BJ (cell line): ENCODE results near the gene TANGO2. TPM values are rescaled to one million over a fixed set of nuclear protein-coding genes. Genes with fewer than 3 reads are reported as not detected.

Source experiments
- CTCF ChIA-PET: fragments of 350-600 bp; formaldehyde crosslinking; extraction: SDS; loops from one replicate; lab custom pipeline; 2021; ENCODE audit warnings: antibody characterized with exemption, inconsistent platforms; lab: Yijun Ruan, JAX
- POLR2A ChIA-PET: fragments of 300-600 bp; sonication (Branson Sonifier 250); formaldehyde crosslinking; extraction: SDS; loops from one replicate; lab custom pipeline; 2021; ENCODE audit warnings: antibody characterized with exemption; lab: Charles Lee
- DNase-seq: peaks from one replicate; pipeline ENCODE4 v3.0.0-alpha.2; 2011; ENCODE audit warnings: low read depth
- H3K27me3 ChIP-seq: 2 replicates; pipeline ENCODE4 v1.6.0; 2011; ENCODE audit warnings: low read length; ENCODE audit not compliant: control insufficient read depth, insufficient read depth
- H3K36me3 ChIP-seq: 2 replicates; pipeline ENCODE4 v1.5.1; 2011; ENCODE audit warnings: low read length; ENCODE audit not compliant: control insufficient read depth, insufficient read depth
- H3K4me3 ChIP-seq: 2 replicates; pipeline ENCODE4 v1.5.1; 2011; ENCODE audit warnings: low read depth, mild to moderate bottlenecking, control low read depth, low read length
- CTCF ChIP-seq: IDR thresholded peaks from 2 replicates; pipeline ENCODE4 v1.5.1; 2011; ENCODE audit warnings: low read depth, mild to moderate bottlenecking, control low read depth, inconsistent platforms, low read length, moderate library complexity; ENCODE audit not compliant: insufficient read depth
- polyA plus RNA-seq: library from polyadenylated mRNA; depleted of rRNA; stranded (reverse); fragments of >200 nt; gene quantifications from 2 replicates; pipeline ENCODE4 v1.2.3, GENCODE V29; 2011

The TANGO2 gene
- polyA plus RNA-seq, 1 experiment: 51.7 TPM

DNA sequence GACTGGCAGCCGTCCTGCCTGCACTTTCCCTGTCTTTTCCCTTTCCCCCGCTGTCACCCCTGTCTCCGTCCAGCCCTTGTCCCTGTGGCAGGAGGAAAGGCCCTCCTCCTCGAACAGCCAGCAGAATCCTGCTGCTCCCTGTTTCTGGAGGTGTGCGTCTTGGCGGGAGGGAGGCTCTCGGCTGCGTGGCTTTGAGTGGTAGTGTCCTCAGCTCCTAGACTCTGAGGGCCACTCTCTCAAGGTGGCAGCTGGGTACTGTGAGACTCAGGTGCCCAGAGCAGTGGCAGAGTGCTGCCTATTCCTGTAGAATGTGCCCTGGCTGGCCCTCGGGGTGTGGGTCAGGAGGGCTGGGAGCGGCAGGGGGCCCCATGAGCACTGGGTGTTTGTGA, 85.9 kb downstream of the TANGO2 start:
- POLR2A ChIA-PET: no interaction called here
- no peak for TF ChIP-seq CTCF
- peaks cover 53% of the 10 kb centered on the region for H3K36me3 ChIP-seq
- H3K4me3 ChIP-seq: no peak overlapping the region
- CTCF ChIA-PET: interaction anchor here (1.6 kb wide), 1 partner anchor 10 kb away, joined by 4 read pairs; no protein-coding TSS in a partner anchor
- no peak for DNase-seq
- H3K27me3 ChIP-seq: no peaks in the 10 kb centered on the region

DNA sequence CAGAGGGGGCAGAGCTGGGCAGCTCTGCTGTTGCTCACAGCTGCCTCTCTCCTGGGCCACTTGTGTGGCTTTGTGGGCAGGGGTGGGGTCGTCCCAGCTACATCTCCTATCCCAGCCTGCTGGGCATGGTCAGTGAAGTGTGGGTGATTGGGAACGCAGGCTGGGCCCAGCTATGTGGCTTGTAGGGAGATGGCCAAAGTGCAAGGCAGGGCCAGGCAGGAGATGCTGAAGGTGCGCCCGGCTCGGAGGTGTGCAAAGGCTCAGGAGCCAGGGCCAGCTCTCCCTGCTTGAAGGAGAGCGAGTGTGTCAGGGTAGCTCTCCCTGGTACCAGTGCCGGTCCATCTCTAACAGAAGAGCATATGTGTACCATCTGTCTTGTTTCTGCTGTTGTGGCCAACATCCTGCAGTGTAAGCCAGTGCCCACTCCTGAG, 86.6 kb downstream of the TANGO2 start:
- DNase-seq: no peak
- H3K36me3 ChIP-seq: peaks cover 56% of the 10 kb centered on the region
- no peak for TF ChIP-seq CTCF
- no peaks in the 10 kb centered on the region for H3K27me3 ChIP-seq
- CTCF ChIA-PET: interaction anchor here (1.6 kb wide), 1 partner anchor 11 kb away, joined by 4 read pairs; no protein-coding TSS in a partner anchor
- POLR2A ChIA-PET: no interaction called here
- H3K4me3 ChIP-seq: no peak overlapping the region

- TF ChIP-seq CTCF: no peak
- ChIA-PET POLR2A (no interaction called here), CTCF (interaction anchor here (1.6 kb wide), 1 partner anchor 11 kb away, joined by 4 read pairs; no protein-coding TSS in a partner anchor)
- H3K27me3 ChIP-seq: no peaks in the 10 kb centered on the region
- H3K36me3 ChIP-seq: peaks cover 62% of the 10 kb centered on the region
- H3K4me3 ChIP-seq: no peak overlapping the region
- DNase-seq: no peak
These were observed 87.2 kb downstream of the TANGO2 start for GRCh38 chr22:20107951-20108756.

GRCh38 chr22:20108757-20109230, 87.9 kb downstream of the TANGO2 start:
- no peaks in the 10 kb centered on the region for H3K27me3 ChIP-seq
- TF ChIP-seq CTCF: no peak
- DNase-seq: no peak
- CTCF ChIA-PET: no interaction called here
- POLR2A ChIA-PET: no interaction called here
- peaks cover 65% of the 10 kb centered on the region for H3K36me3 ChIP-seq
- H3K4me3 ChIP-seq: no peak overlapping the region

DNA sequence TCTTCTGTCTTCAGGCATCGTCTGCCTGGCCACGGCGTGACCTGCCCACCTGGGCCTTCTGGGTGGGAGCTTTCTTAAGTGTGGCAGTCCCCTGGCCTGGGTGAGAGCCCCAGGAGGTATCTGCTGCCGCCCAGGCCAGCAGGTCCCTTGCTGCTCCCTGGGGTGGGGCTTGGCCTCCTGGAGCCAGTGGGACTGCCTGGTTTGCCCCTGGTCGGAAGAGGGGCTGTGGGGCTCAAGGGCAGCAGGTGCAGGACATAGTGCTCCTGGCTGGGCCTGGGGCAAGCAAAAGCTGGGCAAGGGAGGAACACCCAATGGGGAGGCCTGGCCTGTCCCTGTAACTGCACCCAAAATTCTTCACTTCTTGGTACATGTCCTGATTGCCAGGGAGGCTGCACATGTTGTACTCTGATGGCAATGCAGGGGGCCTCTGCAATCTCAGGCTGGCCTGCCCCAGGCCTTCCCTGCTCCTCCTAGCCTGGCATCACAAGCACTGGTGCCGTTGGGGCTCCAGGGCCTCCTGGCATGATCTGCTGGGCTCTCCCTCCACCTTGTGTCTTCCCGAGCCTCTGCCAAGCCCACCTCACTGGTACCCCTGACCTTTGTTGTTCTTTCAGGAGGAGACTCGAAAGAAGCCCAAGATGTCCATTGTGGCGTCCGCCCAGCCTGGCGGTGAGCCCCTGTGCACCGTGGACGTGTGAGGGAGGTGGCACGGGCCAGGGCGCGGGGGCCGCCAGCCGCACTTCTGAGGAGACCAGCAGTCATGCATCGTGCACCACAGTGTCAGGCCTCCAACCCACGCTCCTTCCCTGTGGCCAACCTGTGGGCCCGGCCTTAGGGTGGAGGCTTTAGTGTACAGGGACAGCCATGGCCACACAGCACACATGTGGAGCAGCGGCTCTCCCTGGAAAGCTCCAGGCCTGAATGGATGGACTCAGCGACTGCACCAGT, 88.8 kb downstream of the TANGO2 start:
- no peaks in the 10 kb centered on the region for H3K27me3 ChIP-seq
- no peak overlapping the region for H3K4me3 ChIP-seq
- TF ChIP-seq CTCF: no peak
- CTCF ChIA-PET: interaction anchor here (0.9 to 1.3 kb wide), 2 partner anchors 9 to 47 kb away, joined by 3 read pairs; no protein-coding TSS in a partner anchor
- peaks cover 66% of the 10 kb centered on the region for H3K36me3 ChIP-seq
- POLR2A ChIA-PET: no interaction called here
- DNase-seq: no peak
